Umbilical cord (tissue), 2 donors: ENCODE results near the gene CTNNA2. TPM values are rescaled to one million over a fixed set of nuclear protein-coding genes. Genes with fewer than 3 reads are reported as not detected.
A peak's percentile ranks its signal among the peaks of the same experiment; 100 is the strongest.
"Not testable (repeated sequence)": the region's sequence is repeated elsewhere in the genome, so short reads cannot be mapped to it uniquely, and the experiment has no call there.

Experiments used
- DNase-seq: peaks from one replicate; pipeline ENCODE4 v3.0.0-alpha.2; 2015; ENCODE audit warnings: low spot score
- total RNA-seq: library from RNA; depleted of rRNA; stranded (reverse); fragments of >200 nt; gene quantifications from one replicate; pipeline ENCODE4 v1.2.3, GENCODE V29; 2014; ENCODE audit warnings: low replicate concordance; ENCODE audit not compliant: insufficient read depth

The CTNNA2 gene
- total RNA-seq, 1 donor from 2014 or later: 0.96 TPM

- no peak for DNase-seq
These were observed 680.7 kb downstream of the CTNNA2 start for GRCh38 chr2:80193566-80193965.

- DNase-seq: no peak
These were observed 682.2 kb downstream of the CTNNA2 start for GRCh38 chr2:80195034-80195433.

GRCh38 chr2:80198042-80198441 is 685.2 kb downstream of the CTNNA2 start:
- no peak for DNase-seq

GRCh38 chr2:80199504-80199903 is 686.7 kb downstream of the CTNNA2 start:
- DNase-seq: no peak

- not testable (repeated sequence) for DNase-seq
These were observed 691.1 kb downstream of the CTNNA2 start for GRCh38 chr2:80203929-80204328.

- no peak for DNase-seq
These were observed 692.6 kb downstream of the CTNNA2 start for GRCh38 chr2:80205498-80205897.

GRCh38 chr2:80209458-80209857 is 696.6 kb downstream of the CTNNA2 start:
- no peak for DNase-seq

GRCh38 chr2:80217446-80217845 is 704.6 kb downstream of the CTNNA2 start:
- DNase-seq: no peak

GRCh38 chr2:80222644-80223043 is 709.8 kb downstream of the CTNNA2 start:
- DNase-seq: no peak

- DNase-seq: no peak
These were observed 718.6 kb downstream of the CTNNA2 start for GRCh38 chr2:80231421-80231820.

GRCh38 chr2:80233333-80233732 is 720.5 kb downstream of the CTNNA2 start:
- DNase-seq: no peak

GRCh38 chr2:80238692-80239469 is 726.0 kb downstream of the CTNNA2 start:
- peak; percentile 23 for DNase-seq

GRCh38 chr2:80242355-80242910 is 729.6 kb downstream of the CTNNA2 start:
- no peak for DNase-seq

GRCh38 chr2:80244905-80245584 is 732.2 kb downstream of the CTNNA2 start:
- no peak for DNase-seq

GRCh38 chr2:80246534-80246933 is 733.7 kb downstream of the CTNNA2 start:
- DNase-seq: no peak

GRCh38 chr2:80247339-80247738 is 734.5 kb downstream of the CTNNA2 start:
- DNase-seq: no peak

GRCh38 chr2:80248146-80248545 is 735.3 kb downstream of the CTNNA2 start:
- no peak for DNase-seq

GRCh38 chr2:80252294-80252986 is 739.6 kb downstream of the CTNNA2 start:
- DNase-seq: peak; percentile 3

GRCh38 chr2:80255918-80256781 is 743.3 kb downstream of the CTNNA2 start:
- DNase-seq: peak; percentile 23

- DNase-seq: no peak
These were observed 743.9 kb downstream of the CTNNA2 start for GRCh38 chr2:80256782-80257167.

GRCh38 chr2:80257450-80257849 is 744.6 kb downstream of the CTNNA2 start:
- DNase-seq: no peak
